Parathyroid adenoma (tissue), 2 donors: ENCODE measurements around the gene NEIL3.

Source experiments
- H2AFZ ChIP-seq: fragments of 300-600 bp; sonication (generic); one replicate; pipeline ENCODE4 v1.7.0; 2017; ENCODE audit warnings: antibody characterized with exemption, mild to moderate bottlenecking
- H3K27ac ChIP-seq: fragments of 300-600 bp; sonication (generic); one replicate; pipeline ENCODE4 v1.7.0; 2017
- H3K27me3 ChIP-seq: fragments of 300-600 bp; sonication (generic); one replicate; pipeline ENCODE4 v1.7.0; 2017; ENCODE audit warnings: low read length; ENCODE audit not compliant: control insufficient read depth, insufficient read depth
- H3K36me3 ChIP-seq: fragments of 300-600 bp; sonication (generic); one replicate; pipeline ENCODE4 v1.7.0; 2017; ENCODE audit warnings: low read length; ENCODE audit not compliant: control insufficient read depth, insufficient read depth
- H3K4me1 ChIP-seq: fragments of 300-600 bp; sonication (generic); one replicate; pipeline ENCODE4 v1.7.0; 2017; ENCODE audit warnings: control low read depth
- H3K4me2 ChIP-seq: fragments of 300-600 bp; sonication (generic); one replicate; pipeline ENCODE4 v1.7.0; 2017; ENCODE audit warnings: low read length
- H3K4me3 ChIP-seq: fragments of 300-600 bp; sonication (generic); one replicate; pipeline ENCODE4 v1.7.0; 2017; ENCODE audit warnings: low read depth, low read length
- H3K79me2 ChIP-seq: fragments of 300-600 bp; sonication (generic); one replicate; pipeline ENCODE4 v1.7.0; 2017; ENCODE audit warnings: control low read depth
- H3K9ac ChIP-seq: fragments of 300-600 bp; sonication (generic); one replicate; pipeline ENCODE4 v1.7.0; 2017; ENCODE audit warnings: mild to moderate bottlenecking
- H3K9me3 ChIP-seq: fragments of 300-600 bp; sonication (generic); one replicate; pipeline ENCODE4 v1.7.0; 2017; ENCODE audit warnings: low read length; ENCODE audit not compliant: control insufficient read depth
- CTCF ChIP-seq: fragments of 300-600 bp; sonication (generic); IDR thresholded peaks from one replicate; pipeline ENCODE4 v1.7.0; 2017; ENCODE audit warnings: antibody characterized with exemption, mild to moderate bottlenecking
- donor health status: primary hyperparathyroidism.

Gene NEIL3

GRCh38 chr4:177400030-177400429 lies 90.4 kb downstream of the NEIL3 start:
- Histone ChIP-seq H3K79me2 (no peaks in the 10 kb centered on the region), H3K36me3 (no peaks in the 10 kb centered on the region), H3K9ac (no peak overlapping the region), H3K4me2 (no peak overlapping the region), H3K4me1 (no peaks in the 10 kb centered on the region), H3K27ac (no peak overlapping the region), H3K9me3 (no peaks in the 10 kb centered on the region), H3K27me3 (no peaks in the 10 kb centered on the region), H3K4me3 (no peak overlapping the region), H2AFZ (no peak overlapping the region)
- TF ChIP-seq CTCF: no peak

GRCh38 chr4:177401658-177402273 lies 92.1 kb downstream of the NEIL3 start:
- H3K9ac ChIP-seq: no peak overlapping the region
- no peak for TF ChIP-seq CTCF
- no peak overlapping the region for H2AFZ ChIP-seq
- no peaks in the 10 kb centered on the region for H3K79me2 ChIP-seq
- H3K4me1 ChIP-seq: peaks cover 7% of the 10 kb centered on the region
- no peaks in the 10 kb centered on the region for H3K27me3 ChIP-seq
- no peak overlapping the region for H3K4me3 ChIP-seq
- no peaks in the 10 kb centered on the region for H3K9me3 ChIP-seq
- H3K27ac ChIP-seq: no peak overlapping the region
- no peaks in the 10 kb centered on the region for H3K36me3 ChIP-seq
- H3K4me2 ChIP-seq: no peak overlapping the region

GRCh38 chr4:177403746-177404145 lies 94.1 kb downstream of the NEIL3 start:
- Histone ChIP-seq H3K36me3 (no peaks in the 10 kb centered on the region), H3K4me1 (peaks cover 7% of the 10 kb centered on the region), H3K9me3 (no peaks in the 10 kb centered on the region), H3K9ac (no peak overlapping the region), H3K4me3 (no peak overlapping the region), H3K27me3 (no peaks in the 10 kb centered on the region), H3K4me2 (no peak overlapping the region), H3K27ac (no peak overlapping the region), H3K79me2 (no peaks in the 10 kb centered on the region), H2AFZ (peak overlapping the region; percentile 46)
- no peak for TF ChIP-seq CTCF

- Histone ChIP-seq H3K4me1 (peaks cover 7% of the 10 kb centered on the region), H3K9ac (no peak overlapping the region), H3K4me3 (no peak overlapping the region), H3K36me3 (no peaks in the 10 kb centered on the region), H3K9me3 (no peaks in the 10 kb centered on the region), H3K79me2 (no peaks in the 10 kb centered on the region), H3K27ac (no peak overlapping the region), H3K27me3 (no peaks in the 10 kb centered on the region), H2AFZ (no peak overlapping the region), H3K4me2 (no peak overlapping the region)
- no peak for TF ChIP-seq CTCF
These were observed 94.7 kb downstream of the NEIL3 start for GRCh38 chr4:177404342-177404741.

- no peak overlapping the region for H3K4me2 ChIP-seq
- H3K27me3 ChIP-seq: no peaks in the 10 kb centered on the region
- H3K4me3 ChIP-seq: no peak overlapping the region
- H3K9ac ChIP-seq: no peak overlapping the region
- peaks cover 7% of the 10 kb centered on the region for H3K4me1 ChIP-seq
- H3K79me2 ChIP-seq: no peaks in the 10 kb centered on the region
- no peaks in the 10 kb centered on the region for H3K9me3 ChIP-seq
- TF ChIP-seq CTCF: no peak
- H3K36me3 ChIP-seq: no peaks in the 10 kb centered on the region
- no peak overlapping the region for H3K27ac ChIP-seq
- no peak overlapping the region for H2AFZ ChIP-seq
These were observed 95.3 kb downstream of the NEIL3 start for GRCh38 chr4:177404986-177405385.
